SU-DHL-6 (cell line): Measurements from ENCODE around the gene HAPLN3.

Experiments used
- H2AFZ ChIP-seq: fragments of 200-600 bp; sonication (generic); 2 replicates; pipeline ENCODE4 v1.6.1; 2014; ENCODE audit warnings: low read depth, mild to moderate bottlenecking, moderate library complexity, mixed read lengths, antibody characterized with exemption, low read length; ENCODE audit not compliant: severe bottlenecking
- H3F3A ChIP-seq: fragments of 200-600 bp; shearing (Covaris generic); 2 replicates; pipeline ENCODE4 v1.6.0; 2016; ENCODE audit warnings: antibody characterized with exemption, mild to moderate bottlenecking; ENCODE audit not compliant: insufficient read depth
- H3K27ac ChIP-seq: fragments of 200-600 bp; sonication (generic); 2 replicates; pipeline ENCODE4 v1.5.1; 2016; ENCODE audit warnings: low read depth, mild to moderate bottlenecking, low read length, moderate library complexity, mixed read lengths
- H3K27me3 ChIP-seq: fragments of 200-600 bp; sonication (generic), shearing (Covaris generic); 2 replicates; pipeline ENCODE4 v1.6.0; 2014; ENCODE audit warnings: mild to moderate bottlenecking, low read length
- H3K36me3 ChIP-seq: fragments of 200-600 bp; sonication (generic); 2 replicates; pipeline ENCODE4 v1.6.1; 2014; ENCODE audit warnings: mild to moderate bottlenecking, low read length, mixed read lengths
- H3K4me2 ChIP-seq: fragments of 300-600, 200-600 bp; shearing (Covaris generic), sonication (generic); 2 replicates; pipeline ENCODE4 v1.6.0; 2014; ENCODE audit warnings: low read length, low read depth, mild to moderate bottlenecking; ENCODE audit not compliant: poor library complexity, severe bottlenecking
- H3K4me3 ChIP-seq: fragments of 200-600 bp; sonication (generic); 2 replicates; pipeline ENCODE4 v1.5.1; 2014; ENCODE audit warnings: antibody characterized with exemption, low read length, mild to moderate bottlenecking, mixed read lengths; ENCODE audit not compliant: insufficient read depth, poor library complexity, severe bottlenecking
- H3K79me2 ChIP-seq: fragments of 200-600 bp; sonication (generic); 2 replicates; pipeline ENCODE4 v1.6.1; 2014; ENCODE audit warnings: mild to moderate bottlenecking, low read length, moderate library complexity; ENCODE audit not compliant: insufficient read depth
- H3K9ac ChIP-seq: fragments of 200-600 bp; sonication (generic); 2 replicates; pipeline ENCODE4 v1.7.0; 2014; ENCODE audit warnings: mild to moderate bottlenecking, low read length
- H3K9me2 ChIP-seq: fragments of 200-600 bp; sonication (generic); replicated peaks from 2 replicates; pipeline ENCODE4 v1.6.1; 2014; ENCODE audit warnings: low read length; ENCODE audit not compliant: insufficient read depth
- H3K9me3 ChIP-seq: fragments of 200-600 bp; sonication (generic); 2 replicates; pipeline ENCODE4 v1.6.1; 2014; ENCODE audit warnings: low read length, mixed read lengths; ENCODE audit not compliant: insufficient read depth
- H4K20me1 ChIP-seq: fragments of 200-600 bp; sonication (generic); 2 replicates; pipeline ENCODE4 v1.6.1; 2014; ENCODE audit warnings: low read depth, mild to moderate bottlenecking, antibody characterized with exemption, low read length, moderate library complexity, mixed read lengths
- CTCF ChIP-seq: fragments of 200-600 bp; sonication (generic); IDR thresholded peaks from one replicate; pipeline ENCODE4 v1.5.1; 2017; ENCODE audit warnings: antibody characterized with exemption, mild to moderate bottlenecking, low read length, moderate library complexity; ENCODE audit not compliant: insufficient read depth, poor library complexity, severe bottlenecking
- EZH2phosphoT487 ChIP-seq: fragments of 200-600 bp; sonication (generic), shearing (Covaris generic); conservative IDR thresholded peaks from 2 replicates; pipeline ENCODE4 v1.6.1; 2018; ENCODE audit warnings: mild to moderate bottlenecking, antibody characterized with exemption, low read length, moderate library complexity, mixed read lengths

The HAPLN3 gene

GRCh38 chr15:88908697-88909621, 13.6 kb upstream of the HAPLN3 start:
- no peak overlapping the region for H3K4me3 ChIP-seq

GRCh38 chr15:88908123-88908522, 12.8 kb upstream of the HAPLN3 start:
- H3K4me2 ChIP-seq, result no peak overlapping the region
- no peaks in the 10 kb centered on the region for H3K36me3 ChIP-seq
- TF ChIP-seq EZH2phosphoT487 (no peak), CTCF (no peak)
- H2AFZ ChIP-seq, result no peak overlapping the region
- H3K79me2 ChIP-seq, result no peaks in the 10 kb centered on the region
- H3K9me3 ChIP-seq, result no peaks in the 10 kb centered on the region
- H3F3A ChIP-seq, result no peaks in the 10 kb centered on the region
- H3K9me2 ChIP-seq, result no peaks in the 10 kb centered on the region
- no peak overlapping the region for H3K4me3 ChIP-seq
- no peaks in the 10 kb centered on the region for H4K20me1 ChIP-seq
- no peak overlapping the region for H3K27ac ChIP-seq
- no peaks in the 10 kb centered on the region for H3K27me3 ChIP-seq
- no peak overlapping the region for H3K9ac ChIP-seq

More at GRCh38 chr15:88908697-88909621, 13.6 kb upstream of the HAPLN3 start:
- H4K20me1 ChIP-seq, result no peaks in the 10 kb centered on the region
- TF ChIP-seq EZH2phosphoT487, result no peak
- no peak for TF ChIP-seq CTCF
- no peak overlapping the region for H3K27ac ChIP-seq
- H3K9me3 ChIP-seq, result no peaks in the 10 kb centered on the region
- H2AFZ ChIP-seq, result no peak overlapping the region
- H3F3A ChIP-seq, result no peaks in the 10 kb centered on the region
- H3K9ac ChIP-seq, result no peak overlapping the region
- H3K79me2 ChIP-seq, result no peaks in the 10 kb centered on the region
- H3K36me3 ChIP-seq, result no peaks in the 10 kb centered on the region
- no peaks in the 10 kb centered on the region for H3K9me2 ChIP-seq
- no peak overlapping the region for H3K4me2 ChIP-seq
- H3K27me3 ChIP-seq, result no peaks in the 10 kb centered on the region

GRCh38 chr15:88907111-88907510, 11.8 kb upstream of the HAPLN3 start:
- H2AFZ ChIP-seq, result no peak overlapping the region
- no peak for TF ChIP-seq EZH2phosphoT487
- no peaks in the 10 kb centered on the region for H3K9me2 ChIP-seq
- H3K79me2 ChIP-seq, result no peaks in the 10 kb centered on the region
- H3K27me3 ChIP-seq, result no peaks in the 10 kb centered on the region
- no peaks in the 10 kb centered on the region for H3K9me3 ChIP-seq
- H4K20me1 ChIP-seq, result no peaks in the 10 kb centered on the region
- no peak overlapping the region for H3K27ac ChIP-seq
- no peak overlapping the region for H3K9ac ChIP-seq
- H3K4me2 ChIP-seq, result no peak overlapping the region
- H3K4me3 ChIP-seq, result no peak overlapping the region
- H3F3A ChIP-seq, result no peaks in the 10 kb centered on the region
- no peaks in the 10 kb centered on the region for H3K36me3 ChIP-seq

GRCh38 chr15:88906551-88906950, 11.2 kb upstream of the HAPLN3 start:
- no peak overlapping the region for H3K4me3 ChIP-seq
- no peaks in the 10 kb centered on the region for H3F3A ChIP-seq
- no peaks in the 10 kb centered on the region for H3K27me3 ChIP-seq
- no peaks in the 10 kb centered on the region for H3K36me3 ChIP-seq
- H3K79me2 ChIP-seq, result no peaks in the 10 kb centered on the region
- no peak overlapping the region for H3K9ac ChIP-seq
- TF ChIP-seq EZH2phosphoT487 (no peak), CTCF (no peak)
- no peaks in the 10 kb centered on the region for H4K20me1 ChIP-seq
- H3K27ac ChIP-seq, result no peak overlapping the region
- H3K4me2 ChIP-seq, result no peak overlapping the region
- no peaks in the 10 kb centered on the region for H3K9me2 ChIP-seq
- H2AFZ ChIP-seq, result no peak overlapping the region
- no peaks in the 10 kb centered on the region for H3K9me3 ChIP-seq
